Mammary epithelial cell (primary cell): ENCODE measurements around the gene ZBTB12.

Source experiments
- EZH2 ChIP-seq: IDR thresholded peaks from 2 replicates; pipeline ENCODE4 v1.6.1; 2012; ENCODE audit warnings: low read length, inconsistent platforms, borderline replicate concordance
- TF ChIP-seq, protein P1 (sequence below), 2 donors: IDR thresholded peaks in 1 of 2; conservative IDR thresholded peaks in 1 of 2; 2 replicates each; pipeline ENCODE4 v1.5.1; 2011 to 2012; ENCODE audit warnings: inconsistent platforms in 2 of 2, low read length in 2 of 2, mild to moderate bottlenecking in 2 of 2, control low read depth in 1 of 2, low read depth in 1 of 2; ENCODE audit not compliant: insufficient read depth in 1 of 2; ENCODE audit errors: extremely low read depth in 1 of 2

DNA sequence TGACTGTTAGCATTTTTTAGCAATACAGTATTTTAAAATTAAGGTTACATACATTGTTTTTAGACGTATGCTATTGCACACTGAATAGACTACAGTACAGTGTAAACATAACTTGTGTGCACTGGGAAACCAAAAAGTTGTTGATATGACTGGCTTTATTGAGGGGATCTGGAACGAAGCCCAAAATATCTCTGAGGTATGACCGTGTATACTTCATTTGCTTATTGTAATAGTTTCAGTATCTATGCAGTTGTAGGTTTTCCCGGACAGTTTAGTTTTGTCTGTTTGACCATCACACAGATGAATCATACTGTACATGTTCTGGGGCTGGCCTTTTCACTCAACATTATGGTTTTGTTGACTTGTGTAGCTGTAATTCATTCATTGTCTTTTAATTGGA, 6.9 kb upstream of the ZBTB12 start:
- TF ChIP-seq, protein P1, sequence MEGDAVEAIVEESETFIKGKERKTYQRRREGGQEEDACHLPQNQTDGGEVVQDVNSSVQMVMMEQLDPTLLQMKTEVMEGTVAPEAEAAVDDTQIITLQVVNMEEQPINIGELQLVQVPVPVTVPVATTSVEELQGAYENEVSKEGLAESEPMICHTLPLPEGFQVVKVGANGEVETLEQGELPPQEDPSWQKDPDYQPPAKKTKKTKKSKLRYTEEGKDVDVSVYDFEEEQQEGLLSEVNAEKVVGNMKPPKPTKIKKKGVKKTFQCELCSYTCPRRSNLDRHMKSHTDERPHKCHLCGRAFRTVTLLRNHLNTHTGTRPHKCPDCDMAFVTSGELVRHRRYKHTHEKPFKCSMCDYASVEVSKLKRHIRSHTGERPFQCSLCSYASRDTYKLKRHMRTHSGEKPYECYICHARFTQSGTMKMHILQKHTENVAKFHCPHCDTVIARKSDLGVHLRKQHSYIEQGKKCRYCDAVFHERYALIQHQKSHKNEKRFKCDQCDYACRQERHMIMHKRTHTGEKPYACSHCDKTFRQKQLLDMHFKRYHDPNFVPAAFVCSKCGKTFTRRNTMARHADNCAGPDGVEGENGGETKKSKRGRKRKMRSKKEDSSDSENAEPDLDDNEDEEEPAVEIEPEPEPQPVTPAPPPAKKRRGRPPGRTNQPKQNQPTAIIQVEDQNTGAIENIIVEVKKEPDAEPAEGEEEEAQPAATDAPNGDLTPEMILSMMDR (conservative IDR thresholded peaks at IDR 0.05 in 1 of 2, IDR thresholded peaks at IDR 0.05 in 1 of 2; ENCODE audit: extremely low read depth in 1 of 2, insufficient read depth in 1 of 2, low read depth in 1 of 2, low read length in 2 of 2): no peak
- TF ChIP-seq EZH2: no peak
